ENCODE measurements around the gene BAZ2A. TPM values are rescaled to one million over a fixed set of nuclear protein-coding genes. Genes with fewer than 3 reads are reported as not detected.

Gene BAZ2A
- total RNA-seq, 1 donor from 2014 or later = 18.2 TPM

GRCh38 chr12:56635806-56636674, 5.9 kb upstream of the BAZ2A start:
- DNase-seq (ENCODE audit: low read depth in 2 of 2) = peak; percentile 69 to 86

DNA sequence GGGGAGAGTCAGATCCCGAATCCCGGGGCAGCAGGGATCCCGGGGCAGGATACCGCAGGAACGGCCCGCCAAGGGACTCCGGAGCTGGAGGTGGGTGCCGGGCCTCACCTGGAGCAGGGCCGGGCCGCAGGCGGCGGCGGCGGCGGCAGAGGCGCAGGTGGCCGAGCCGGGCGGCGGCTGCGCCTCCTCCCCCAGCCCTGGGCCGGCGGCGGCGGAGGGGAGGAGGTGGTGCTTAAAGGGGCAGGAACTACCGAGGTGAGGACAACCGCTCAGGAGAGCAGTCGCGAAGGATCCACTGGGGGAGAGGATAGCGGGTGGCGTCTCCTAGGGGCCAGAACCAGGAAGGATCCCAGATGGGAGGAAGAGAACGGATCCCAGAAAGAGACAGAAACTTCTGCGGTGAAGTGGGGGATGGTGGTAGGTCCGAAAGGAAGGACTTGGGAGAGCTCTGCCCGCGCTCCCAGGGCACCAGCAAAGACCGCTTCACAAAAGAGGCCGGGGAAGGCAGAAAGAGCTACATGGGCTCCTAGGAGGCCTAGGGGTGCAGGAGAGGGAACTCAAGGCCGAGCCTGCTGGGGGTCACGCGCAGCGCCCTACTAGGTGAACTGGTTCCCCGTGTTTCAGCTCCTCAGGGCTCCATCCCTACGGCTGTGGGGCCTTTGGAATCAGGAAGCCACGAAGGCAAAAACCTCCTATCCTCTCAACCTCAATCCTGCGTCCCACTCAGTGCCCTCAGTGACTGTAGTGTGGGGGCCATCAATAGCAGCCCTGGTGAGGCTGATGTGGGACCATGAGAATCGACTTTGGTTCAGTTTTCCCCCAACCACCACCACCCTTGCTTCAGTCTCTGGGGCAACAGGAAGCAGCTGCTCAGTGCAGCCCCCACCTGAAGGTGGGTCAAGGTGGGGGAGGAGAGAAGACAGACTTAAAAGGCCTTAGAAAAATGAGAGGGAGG, 5.0 kb upstream of the BAZ2A start:
- DNase-seq (ENCODE audit: low read depth in 2 of 2) = peak in 1 of 2 donors; percentile 75

- peak in 1 of 2 donors; percentile 38 for DNase-seq (ENCODE audit: low read depth in 2 of 2)
Measured at GRCh38 chr12:56634242-56634836, 4.2 kb upstream of the BAZ2A start.

DNA sequence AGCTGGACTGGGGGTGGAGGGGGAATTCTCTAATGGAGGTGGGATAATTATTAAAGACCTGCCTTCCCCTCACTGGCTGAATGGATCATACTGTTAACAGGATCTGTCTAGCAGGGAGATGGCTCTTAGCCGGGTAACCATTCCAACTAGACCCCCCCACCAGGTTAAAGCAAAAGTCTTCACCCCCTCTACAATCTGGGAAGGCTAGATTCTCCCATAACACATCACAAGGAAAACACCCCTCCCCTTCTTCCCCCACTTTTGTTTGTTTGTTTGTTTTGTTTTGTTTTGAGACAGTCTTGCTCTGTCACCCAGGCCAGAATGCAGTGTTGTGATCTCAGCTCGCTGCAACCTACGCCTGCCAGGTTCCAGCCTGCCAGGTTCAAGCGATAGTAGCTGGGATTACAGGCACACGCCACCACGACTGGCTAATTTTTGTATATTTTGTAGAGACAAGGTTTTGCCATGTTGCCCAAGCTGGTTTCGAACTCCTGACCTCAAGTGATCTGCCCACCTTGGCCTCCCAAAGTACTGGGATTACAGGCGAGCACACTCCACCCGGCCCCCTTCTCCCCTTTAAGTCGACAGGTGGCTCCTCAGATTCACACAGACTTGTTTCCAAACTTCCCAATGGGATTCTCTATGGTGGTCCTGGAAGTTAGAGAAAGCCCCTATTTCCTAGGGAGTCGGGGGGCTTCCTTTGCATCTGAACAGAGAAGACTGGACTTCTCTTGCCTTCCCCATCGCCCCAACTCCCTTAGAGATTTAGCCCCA, 3.5 kb upstream of the BAZ2A start:
- no peak for DNase-seq (ENCODE audit: low read depth in 2 of 2)

DNA sequence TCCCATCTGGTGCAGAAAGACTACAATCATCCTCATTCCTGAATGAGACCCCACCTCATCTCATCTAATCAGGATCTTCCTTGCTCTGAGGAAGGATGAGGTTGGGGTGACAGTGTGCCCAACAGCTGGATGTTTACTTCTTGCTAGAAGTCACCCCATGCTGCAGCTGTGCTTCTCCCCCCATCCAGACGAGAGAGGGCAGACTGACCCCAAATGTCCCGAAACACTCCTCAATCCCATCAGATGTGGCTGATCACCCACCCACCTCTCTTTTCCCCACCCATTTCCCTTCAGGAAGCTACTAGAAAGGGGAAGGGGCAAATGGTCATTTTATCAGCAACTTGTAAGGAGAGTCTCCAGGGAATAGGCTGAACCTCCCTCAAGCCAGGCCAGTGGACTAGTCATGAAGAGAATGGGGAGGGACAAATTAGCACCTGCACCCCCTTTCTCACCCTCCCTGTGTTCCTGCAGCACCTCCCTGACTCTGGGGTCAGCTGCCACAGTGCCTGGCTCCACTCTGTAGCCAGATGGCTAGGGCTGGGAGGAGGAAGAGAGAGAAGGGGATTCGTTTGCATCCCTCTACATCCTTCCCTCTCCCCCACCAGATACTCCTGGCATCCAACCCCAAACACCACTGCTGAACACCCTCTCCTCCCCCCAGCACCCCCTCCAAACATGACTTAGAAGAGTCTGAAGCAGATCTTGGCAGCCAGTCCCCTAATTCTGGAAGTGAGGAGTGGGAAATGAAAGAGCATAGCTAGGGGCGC, 2.8 kb upstream of the BAZ2A start:
- DNase-seq (ENCODE audit: low read depth in 2 of 2) = no peak

DNA sequence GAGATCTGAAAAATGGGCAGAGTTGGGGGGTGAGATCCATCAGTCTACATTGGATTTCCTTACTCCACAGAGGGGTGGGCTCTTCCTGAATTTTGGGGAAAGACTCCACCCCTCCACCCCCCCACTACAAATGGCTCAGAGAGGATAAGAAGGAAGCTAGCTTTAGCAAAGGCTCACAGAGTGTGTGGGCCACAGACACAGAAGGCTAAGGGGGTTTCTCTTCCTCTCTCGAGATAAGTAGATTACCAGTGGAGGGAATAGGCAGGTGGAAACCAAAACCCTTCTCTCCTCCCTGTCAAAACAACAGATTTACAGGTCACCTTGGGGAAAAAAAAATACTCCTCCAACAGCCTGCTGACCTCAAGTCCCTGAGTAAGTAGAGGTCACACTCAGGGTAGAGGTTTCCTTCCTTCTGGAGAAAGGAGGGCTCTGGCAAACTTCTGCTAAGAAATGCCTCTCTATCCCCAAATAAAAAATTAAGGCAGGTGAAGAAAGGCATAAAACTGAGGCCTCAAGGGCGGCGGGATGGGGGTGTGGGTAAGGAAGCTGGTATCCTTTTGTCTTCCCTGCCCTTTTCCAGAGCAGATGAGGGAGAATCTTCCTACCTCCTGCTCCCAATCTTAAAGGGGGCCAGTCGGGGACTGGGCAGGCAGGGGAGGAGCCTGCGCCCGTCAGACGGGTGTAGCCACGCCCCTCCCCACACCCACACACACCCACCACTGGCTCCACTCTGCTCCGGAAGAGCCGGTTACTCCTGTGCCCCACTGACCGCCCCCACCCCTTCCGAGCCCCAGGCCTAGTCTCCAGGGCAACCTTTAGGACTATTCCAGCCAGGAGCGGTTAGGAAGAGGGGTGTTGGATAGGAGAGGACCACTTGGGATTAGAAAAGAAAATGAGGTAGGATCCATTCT, 1.9 kb upstream of the BAZ2A start:
- peak in 1 of 2 donors; percentile 62 for DNase-seq (ENCODE audit: low read depth in 2 of 2)

DNA sequence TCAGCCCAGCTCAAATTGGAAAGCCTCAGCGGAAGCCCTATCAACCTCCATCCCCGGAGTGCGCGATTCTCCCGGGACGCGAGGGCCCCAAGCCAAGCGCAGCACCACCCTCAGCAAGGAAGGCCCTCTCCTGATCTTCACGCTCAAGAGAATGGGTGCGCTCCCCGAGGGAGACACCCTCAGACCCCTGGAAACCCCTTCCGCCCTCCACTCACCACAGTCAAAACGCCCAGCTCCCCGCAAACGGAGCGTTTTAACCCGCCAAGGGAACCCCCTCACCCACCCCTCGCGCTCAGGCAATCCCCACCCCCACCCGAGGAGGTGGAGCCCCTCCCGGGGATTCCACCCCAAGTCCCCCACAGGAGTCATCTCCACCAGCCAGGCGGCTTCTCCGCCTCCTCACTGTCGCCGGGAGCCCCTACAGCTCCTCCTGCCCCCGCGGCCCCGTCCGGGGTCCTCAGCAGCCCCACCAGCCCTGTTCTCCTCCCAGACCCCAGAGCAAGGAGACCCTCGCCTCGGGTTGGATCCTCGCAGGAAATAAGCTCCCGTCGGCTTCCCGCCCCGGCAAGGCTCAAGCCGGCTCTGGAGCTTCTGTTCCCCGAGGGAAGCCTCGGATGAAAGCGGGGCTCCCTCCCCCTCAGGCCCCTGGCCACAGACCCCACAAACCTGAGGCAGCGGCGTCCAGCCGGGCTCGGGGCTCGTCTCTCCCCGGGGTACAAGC, 507 bp downstream of the BAZ2A start:
- DNase-seq (ENCODE audit: low read depth in 2 of 2) = peak in 1 of 2 donors; percentile 39

DNA sequence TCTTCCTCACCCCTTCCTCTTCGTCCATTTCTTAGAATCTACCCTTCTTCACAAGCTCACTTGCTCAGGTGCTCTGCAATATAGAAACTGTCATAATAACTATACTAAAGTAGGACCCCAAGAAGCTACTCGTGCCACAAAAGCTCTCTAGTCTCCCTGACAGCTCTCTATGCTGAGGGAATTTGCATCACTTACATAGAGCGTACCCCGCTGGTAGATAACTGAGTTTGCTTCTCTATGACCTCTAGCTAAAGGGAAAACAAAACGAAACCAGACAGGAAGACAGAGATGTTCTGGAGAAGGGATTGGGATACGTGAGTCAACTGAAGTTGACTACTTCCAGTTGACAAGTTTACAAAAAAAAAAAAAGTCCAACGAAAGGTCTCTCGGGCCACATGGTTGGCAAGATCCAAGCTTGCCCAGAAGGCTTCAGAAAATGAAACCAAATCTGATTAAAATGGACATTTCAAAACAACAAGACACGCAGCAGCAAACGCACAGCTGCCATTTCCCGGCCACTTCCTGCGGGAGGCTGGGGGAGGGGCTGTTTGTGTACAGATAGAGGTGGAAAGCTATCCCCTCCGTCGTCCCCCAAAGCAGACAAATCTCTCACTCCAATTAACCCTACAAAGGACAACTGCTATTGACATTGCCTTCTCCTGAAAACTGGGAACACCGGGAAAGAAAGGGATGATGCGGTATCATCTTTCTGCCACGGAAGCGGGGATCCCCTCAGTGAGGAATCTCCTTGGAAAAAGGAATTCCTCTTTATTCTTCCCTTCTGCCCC, 1.3 kb downstream of the BAZ2A start:
- DNase-seq (ENCODE audit: low read depth in 2 of 2) = peak; percentile 60 to 72

DNA sequence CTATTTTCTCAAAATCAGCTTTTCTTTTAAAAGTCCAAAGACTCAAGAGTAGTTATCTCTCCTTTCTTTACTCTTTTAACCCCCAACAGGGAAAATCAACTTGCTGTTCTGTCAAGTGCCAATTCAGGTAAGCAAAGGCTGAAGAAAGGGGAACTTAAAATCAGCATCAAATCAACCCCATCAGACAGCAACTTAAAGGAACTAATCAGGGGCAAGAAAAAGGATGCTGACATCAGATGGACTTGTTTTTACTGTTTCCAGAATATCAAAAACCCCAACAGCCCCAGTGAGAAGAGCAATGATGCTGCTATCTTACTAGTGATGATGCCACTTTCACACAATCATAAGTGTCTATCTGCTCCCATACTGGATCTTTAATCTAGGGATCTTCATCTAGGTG, 3.4 kb downstream of the BAZ2A start:
- no peak for DNase-seq (ENCODE audit: low read depth in 2 of 2)

GRCh38 chr12:56622535-56622934, 7.6 kb downstream of the BAZ2A start:
- DNase-seq (ENCODE audit: low read depth in 2 of 2) = no peak

GRCh38 chr12:56616925-56617324, 13.2 kb downstream of the BAZ2A start:
- DNase-seq (ENCODE audit: low read depth in 2 of 2) = no peak

- DNase-seq (ENCODE audit: low read depth in 2 of 2) = no peak
Measured at GRCh38 chr12:56616244-56616643, 13.9 kb downstream of the BAZ2A start.

DNA sequence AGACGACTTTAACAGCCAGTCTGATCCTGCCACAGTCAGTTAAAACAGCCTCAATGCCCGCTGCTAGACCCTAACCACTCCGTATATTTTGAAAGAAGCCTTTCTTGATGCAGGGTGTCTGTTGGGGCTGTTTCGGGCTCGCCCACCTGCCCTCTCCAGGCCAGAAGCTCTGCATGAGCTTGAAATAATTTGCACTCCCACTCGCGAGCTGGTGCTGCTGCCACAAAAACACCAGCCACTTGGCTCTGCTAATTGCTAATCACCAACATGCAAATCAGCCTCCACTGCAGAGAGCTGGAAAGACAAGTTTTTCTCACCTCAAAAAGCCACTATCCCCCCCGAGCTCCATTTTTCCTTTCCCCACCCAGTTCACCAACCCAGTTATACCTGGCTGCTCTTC, 15.5 kb downstream of the BAZ2A start:
- DNase-seq (ENCODE audit: low read depth in 2 of 2) = no peak

DNA sequence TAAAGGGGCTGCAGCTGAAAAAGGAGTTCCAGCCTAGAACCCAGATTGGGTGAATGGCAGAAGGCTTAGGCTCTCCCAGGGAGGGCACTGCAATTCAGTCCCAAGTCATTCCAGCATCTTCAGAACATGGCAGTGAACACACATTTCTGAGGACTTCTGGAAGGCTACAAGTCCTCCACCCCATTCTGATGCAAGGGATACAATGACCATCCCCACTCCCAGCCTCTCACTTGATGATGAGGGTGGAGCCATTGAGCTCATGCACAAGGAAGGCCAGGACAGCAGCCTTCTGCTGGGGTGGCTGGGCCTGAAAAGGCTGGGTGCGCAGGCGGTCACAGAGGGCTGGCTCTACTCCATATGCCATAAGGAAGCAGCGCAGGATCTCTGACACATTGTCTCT, 25.8 kb downstream of the BAZ2A start:
- DNase-seq (ENCODE audit: low read depth in 2 of 2) = no peak

- no peak for DNase-seq (ENCODE audit: low read depth in 2 of 2)
Measured at GRCh38 chr12:56602239-56602638, 27.9 kb downstream of the BAZ2A start.

GRCh38 chr12:56601503-56601902, 28.6 kb downstream of the BAZ2A start:
- DNase-seq (ENCODE audit: low read depth in 2 of 2) = peak in 1 of 2 donors; percentile 50

- DNase-seq (ENCODE audit: low read depth in 2 of 2) = no peak
Measured at GRCh38 chr12:56600753-56601152, 29.4 kb downstream of the BAZ2A start.

GRCh38 chr12:56599797-56600196, 30.3 kb downstream of the BAZ2A start:
- no peak for DNase-seq (ENCODE audit: low read depth in 2 of 2)

All from dermis microvascular lymphatic vessel endothelial cell (primary cell).